K562 (cell line): ENCODE results near the gene PSMC4. TPM values are rescaled to one million over a fixed set of nuclear protein-coding genes. Genes with fewer than 3 reads are reported as not detected.

ENCODE experiments used
- GATAD2B ChIP-seq: fragments of 450-650 bp; IDR thresholded peaks from 2 replicates; pipeline ENCODE4 v1.6.1; 2017; ENCODE audit warnings: mild to moderate bottlenecking, borderline replicate concordance
- HINFP ChIP-seq: fragments of 450-650 bp; conservative IDR thresholded peaks from 2 replicates; pipeline ENCODE4 v1.6.1; 2016; ENCODE audit warnings: missing genetic modification characterization, low read depth, mild to moderate bottlenecking, control low read depth, missing compliant biosample characterization
- KDM5B ChIP-seq: fragments of 200-600 bp; sonication (generic); IDR thresholded peaks from 2 replicates; pipeline ENCODE4 v1.6.1; 2012; ENCODE audit warnings: low read depth, mild to moderate bottlenecking, moderate library complexity, low read length, control low read depth, inconsistent platforms; ENCODE audit not compliant: insufficient replicate concordance
- KLF6 ChIP-seq: fragments of 250-450 bp; sonication (Bioruptor Pico); IDR thresholded peaks from 2 replicates; pipeline ENCODE4 v1.4.0; 2020; ENCODE audit warnings: mild to moderate bottlenecking, moderate library complexity, borderline replicate concordance
- NR4A1 ChIP-seq, 2 experiments: fragments of 250-450 bp in 1 of 2; fragments of 450-650 bp in 1 of 2; sonication (Bioruptor Pico) in 1 of 2; IDR thresholded peaks; 2 replicates each; pipeline versions ENCODE4 v1.4.0 to v1.6.1; 2016 to 2020; ENCODE audit warnings: mild to moderate bottlenecking in 2 of 2, missing compliant biosample characterization in 1 of 2, missing genetic modification characterization in 1 of 2, moderate library complexity in 1 of 2
- PCBP2 ChIP-seq: fragments of 200-400 bp; formaldehyde crosslinking; IDR thresholded peaks from 2 replicates; pipeline ENCODE4 v1.6.1; 2018; ENCODE audit warnings: low read length, low read depth, mild to moderate bottlenecking, moderate library complexity; ENCODE audit not compliant: poor library complexity, severe bottlenecking
- RHOXF2B ChIP-seq: fragments of 250-450 bp; sonication (Bioruptor Pico); conservative IDR thresholded peaks from 2 replicates; pipeline ENCODE4 v1.5.1; 2021
- SMARCC2 ChIP-seq: fragments of 450-650 bp; IDR thresholded peaks from 2 replicates; pipeline ENCODE4 v1.6.1; 2017; ENCODE audit warnings: antibody characterized with exemption, moderate library complexity, mild to moderate bottlenecking, low read depth
- SP1 ChIP-seq: sonication (generic); formaldehyde crosslinking; IDR thresholded peaks from 2 replicates; pipeline ENCODE4 v1.8.1; 2022; ENCODE audit warnings: mild to moderate bottlenecking, missing genetic modification reagents
- TBP ChIP-seq: optimal IDR thresholded peaks from 2 replicates; pipeline ENCODE3; 2011; ENCODE audit warnings: low read depth, low read length, improper control_type of control experiment
- TGIF2 ChIP-seq: sonication (generic); formaldehyde crosslinking; IDR thresholded peaks from 2 replicates; pipeline ENCODE4 v1.8.1; 2022; ENCODE audit warnings: mild to moderate bottlenecking, missing genetic modification reagents, moderate library complexity
- THAP12 ChIP-seq: fragments of 250-450 bp; sonication (Bioruptor Pico); IDR thresholded peaks from 2 replicates; pipeline ENCODE4 v1.9.0; 2021; ENCODE audit warnings: mild to moderate bottlenecking, inconsistent platforms
- TSC22D4 ChIP-seq: fragments of 450-650 bp; IDR thresholded peaks from 2 replicates; pipeline ENCODE4 v1.6.1; 2016; ENCODE audit warnings: missing genetic modification characterization, missing biosample characterization, control low read depth
- USF1 ChIP-seq: sonication (generic); formaldehyde crosslinking; IDR thresholded peaks from 2 replicates; pipeline ENCODE4 v1.9.0; 2022; ENCODE audit warnings: mild to moderate bottlenecking, missing genetic modification reagents
- ZBTB34 ChIP-seq: fragments of 250-450 bp; sonication (Bioruptor Pico); IDR thresholded peaks from 2 replicates; pipeline ENCODE4 v1.8.0; 2021; ENCODE audit warnings: mild to moderate bottlenecking, moderate library complexity
- ZFX ChIP-seq: sonication (generic); formaldehyde crosslinking; IDR thresholded peaks from 2 replicates; pipeline ENCODE4 v1.8.0; 2022; ENCODE audit warnings: mild to moderate bottlenecking, missing genetic modification reagents, moderate library complexity
- ZMIZ1 ChIP-seq, 2 experiments: fragments of 150-350 bp in 1 of 2; IDR thresholded peaks; 2 replicates each; pipeline ENCODE4 v1.6.1; 2012 to 2016; ENCODE audit warnings: low read depth in 2 of 2, low read length in 2 of 2, mild to moderate bottlenecking in 1 of 2, moderate library complexity in 1 of 2
- polyA plus RNA-seq, 8 experiments: library from polyadenylated mRNA; depleted of rRNA in 4 of 8; stranded (reverse) in 5 of 8; unstranded in 3 of 8; fragments of >200 nt; fragmentation: Nextera tagmentation in 2 of 8; fragmentation: Illumina TruSeq in 1 of 8; extraction: Ambion mirVana in 2 of 8; extraction: Trizol in 1 of 8; gene quantifications; 2 replicates each; pipeline versions ENCODE4 v1.2.1 to v1.2.3, GENCODE V29; 2011 to 2014; ENCODE audit warnings: inconsistent platforms in 1 of 8, missing spikeins in 1 of 8
- total RNA-seq, 7 experiments: library from RNA; depleted of rRNA in 6 of 7; stranded (reverse); fragments of >200 nt in 6 of 7; fragmentation: Illumina TruSeq in 2 of 7; extraction: Trizol in 2 of 7; gene quantifications; 2 replicates each; pipeline versions ENCODE4 v1.2.1 to v1.2.3, GENCODE V29; 2011 to 2021; ENCODE audit warnings: low replicate concordance in 1 of 7

Gene PSMC4
- total and polyA plus RNA-seq, 9 of the 15 experiments (the other 6 are each of a cell fraction or from before 2014, with no cell fraction given) = 45.9 to 475 (median 142) TPM

- no peak for TF ChIP-seq ZBTB34 (CRISPR knock-in tag)
- no peak for TF ChIP-seq SMARCC2
- TF ChIP-seq NR4A1 (CRISPR knock-in tag; IDR thresholded peaks at IDR 0.05) = no peak
- peak; percentile 62; the same call in 1 of the 2 replicates for TF ChIP-seq NR4A1 (tag; IDR thresholded peaks at IDR 0.05)
- TF ChIP-seq PCBP2 = no peak
- TF ChIP-seq ZFX (CRISPR knock-in tag) = peak; percentile 92
- TF ChIP-seq RHOXF2B (CRISPR knock-in tag) = no peak
- TF ChIP-seq TGIF2 (CRISPR knock-in tag) = no peak
- TF ChIP-seq GATAD2B = no peak
- TF ChIP-seq KLF6 (CRISPR knock-in tag) = no peak
- TF ChIP-seq USF1 = peak; percentile 85
- TF ChIP-seq TSC22D4 = no peak
- TF ChIP-seq SP1 (CRISPR knock-in tag) = peak; percentile 93
- TF ChIP-seq THAP12 (CRISPR knock-in tag) = no peak
- TF ChIP-seq KDM5B = peak; percentile 96
- peak; percentile 94 for TF ChIP-seq TBP
- TF ChIP-seq HINFP (tag) = no peak
- TF ChIP-seq ZMIZ1 (IDR thresholded peaks at IDR 0.05; ENCODE audit: low read depth in 2 of 2, low read length in 2 of 2) = 0 out of 4 replicates have a peak, but pooled peaks of 1 of the 2 experiments have one; percentile 16
Observed at GRCh38 chr19:39970675-39971379, at the start of gene PSMC4 (continued).
